Transverse colon (tissue), 3 donors: ENCODE data around the gene CCNC.

Experiments used
- EP300 ChIP-seq: sonication (generic); formaldehyde crosslinking; IDR thresholded peaks from one replicate; pipeline ENCODE4 v1.6.1; 2017; ENCODE audit warnings: antibody characterized with exemption, low read depth
- POLR2A ChIP-seq: fragments of 450-650 bp; IDR thresholded peaks from one replicate; pipeline ENCODE4 v1.6.1; 2016; ENCODE audit warnings: antibody characterized with exemption, mild to moderate bottlenecking, moderate library complexity
- TF ChIP-seq, protein P1 (sequence below), 5 experiments: fragments of 200-600 bp in 3 of 5; fragments of 450-650 bp in 2 of 5; sonication (generic) in 3 of 5; IDR thresholded peaks; 1 replicate in 2 of 5; 2 replicates in 3 of 5; pipeline ENCODE4 v1.5.1; 2016 to 2017; ENCODE audit warnings: antibody characterized with exemption in 5 of 5, inconsistent platforms in 3 of 5, mild to moderate bottlenecking in 2 of 5, moderate library complexity in 1 of 5

GRCh38 chr6:99608059-99608885 is 39.8 kb upstream of the CCNC start:
- TF ChIP-seq POLR2A, result no peak
- TF ChIP-seq, protein P1, sequence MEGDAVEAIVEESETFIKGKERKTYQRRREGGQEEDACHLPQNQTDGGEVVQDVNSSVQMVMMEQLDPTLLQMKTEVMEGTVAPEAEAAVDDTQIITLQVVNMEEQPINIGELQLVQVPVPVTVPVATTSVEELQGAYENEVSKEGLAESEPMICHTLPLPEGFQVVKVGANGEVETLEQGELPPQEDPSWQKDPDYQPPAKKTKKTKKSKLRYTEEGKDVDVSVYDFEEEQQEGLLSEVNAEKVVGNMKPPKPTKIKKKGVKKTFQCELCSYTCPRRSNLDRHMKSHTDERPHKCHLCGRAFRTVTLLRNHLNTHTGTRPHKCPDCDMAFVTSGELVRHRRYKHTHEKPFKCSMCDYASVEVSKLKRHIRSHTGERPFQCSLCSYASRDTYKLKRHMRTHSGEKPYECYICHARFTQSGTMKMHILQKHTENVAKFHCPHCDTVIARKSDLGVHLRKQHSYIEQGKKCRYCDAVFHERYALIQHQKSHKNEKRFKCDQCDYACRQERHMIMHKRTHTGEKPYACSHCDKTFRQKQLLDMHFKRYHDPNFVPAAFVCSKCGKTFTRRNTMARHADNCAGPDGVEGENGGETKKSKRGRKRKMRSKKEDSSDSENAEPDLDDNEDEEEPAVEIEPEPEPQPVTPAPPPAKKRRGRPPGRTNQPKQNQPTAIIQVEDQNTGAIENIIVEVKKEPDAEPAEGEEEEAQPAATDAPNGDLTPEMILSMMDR (IDR thresholded peaks at IDR 0.05), result no peak
- TF ChIP-seq EP300, result no peak
